GM12891 (cell line): ENCODE data around the gene CWF19L1.
"Not testable (repeated sequence)": the region's sequence is repeated elsewhere in the genome, so short reads cannot be mapped to it uniquely, and the experiment has no call there.

Experiments
- DNase-seq: peaks from one replicate; pipeline ENCODE4 v3.0.0; 2011; ENCODE audit warnings: low spot score; ENCODE audit not compliant: insufficient read length
- FAIRE-seq: peaks from 2 replicates; lab custom pipeline; 2011; peaks lifted over from hg19 to GRCh38; lab: Jason Lieb, UNC
- PAX5 ChIP-seq: IDR thresholded peaks from 2 replicates; pipeline ENCODE4 v1.6.1; 2011; ENCODE audit warnings: low read length, moderate library complexity, mild to moderate bottlenecking; ENCODE audit not compliant: insufficient read depth, severe bottlenecking
- POLR2A ChIP-seq: IDR thresholded peaks from 2 replicates; pipeline ENCODE4 v1.6.1; 2011; ENCODE audit warnings: low read depth, low read length, control low read depth
- POLR2AphosphoS5 ChIP-seq: IDR thresholded peaks from 2 replicates; pipeline ENCODE4 v1.6.1; 2011; ENCODE audit warnings: low read depth, low read length, control low read depth
- POU2F2 ChIP-seq: IDR thresholded peaks from 2 replicates; pipeline ENCODE4 v1.6.1; 2011; ENCODE audit warnings: low read depth, mild to moderate bottlenecking, control low read depth, low read length, moderate library complexity
- SPI1 ChIP-seq: IDR thresholded peaks from 2 replicates; pipeline ENCODE4 v1.6.1; 2011; ENCODE audit warnings: low read depth, low read length, control low read depth
- TAF1 ChIP-seq: IDR thresholded peaks from 2 replicates; pipeline ENCODE4 v1.6.1; 2011; ENCODE audit warnings: low read depth, low read length, control low read depth

Gene CWF19L1

GRCh38 chr10:100291356-100291755 lies 23.9 kb upstream of the CWF19L1 start:
- no peak for FAIRE-seq
- TF ChIP-seq TAF1 (no peak), SPI1 (no peak), POU2F2 (no peak), PAX5 (no peak), POLR2AphosphoS5 (no peak), POLR2A (no peak)
- DNase-seq, result no peak

DNA sequence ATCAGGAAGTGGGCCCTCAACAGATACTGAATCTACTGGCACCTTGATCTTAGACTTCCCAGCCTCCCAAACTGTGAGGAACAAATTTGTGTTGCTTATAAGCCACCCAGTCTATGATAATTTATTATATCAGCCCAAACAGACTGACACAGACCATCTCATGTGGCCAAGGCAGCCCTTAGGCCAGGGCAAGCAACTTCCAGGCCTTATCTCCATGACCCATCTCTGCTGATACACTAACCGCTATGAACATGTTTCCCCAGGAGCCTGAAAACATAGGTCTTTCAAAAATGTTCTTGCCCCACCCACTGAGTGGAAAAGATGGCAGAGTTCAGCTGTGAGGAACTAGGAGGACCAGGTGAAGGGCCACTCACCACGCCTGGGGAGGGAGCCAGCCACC lies 22.2 kb upstream of the CWF19L1 start:
- DNase-seq (no peak), FAIRE-seq (no peak)
- TF ChIP-seq SPI1 (0 out of 2 replicates have a peak, but pooled peaks have one; percentile 12), PAX5 (no peak), POU2F2 (no peak), POLR2AphosphoS5 (no peak), TAF1 (no peak), POLR2A (no peak)

- TF ChIP-seq POU2F2 (no peak), SPI1 (no peak), PAX5 (no peak), POLR2AphosphoS5 (no peak), TAF1 (no peak), POLR2A (no peak)
- DNase-seq, result no peak
- no peak for FAIRE-seq
These were observed 20.8 kb upstream of the CWF19L1 start for GRCh38 chr10:100288196-100288595.

DNA sequence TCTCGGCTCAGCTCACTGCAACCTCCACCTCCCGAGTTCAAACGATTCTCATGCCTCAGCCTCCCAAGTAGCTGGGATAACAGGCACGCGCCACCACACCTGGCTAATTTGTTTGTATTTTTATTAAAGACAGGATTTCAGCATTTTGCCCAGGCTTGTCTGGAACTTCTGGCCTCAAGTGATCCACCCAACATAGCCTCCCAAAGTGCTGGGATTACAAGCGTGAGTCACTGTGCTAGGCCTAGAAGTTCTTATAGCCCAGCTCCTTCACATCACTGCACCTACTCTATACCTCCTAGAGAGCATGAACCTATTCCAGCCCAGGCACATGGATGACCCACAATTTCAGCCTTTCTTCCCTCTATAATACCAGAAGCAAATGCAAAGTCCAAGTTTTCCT lies 20.3 kb upstream of the CWF19L1 start:
- no peak for TF ChIP-seq SPI1
- no peak for TF ChIP-seq POU2F2
- no peak for TF ChIP-seq TAF1
- no peak for TF ChIP-seq PAX5
- TF ChIP-seq POLR2A, result no peak
- no peak for TF ChIP-seq POLR2AphosphoS5
- FAIRE-seq, result no peak
- DNase-seq, result no peak

GRCh38 chr10:100286051-100287033 lies 18.9 kb upstream of the CWF19L1 start, which contains the start of gene BLOC1S2:
Gene BLOC1S2 (minus strand): TSS chr10:100286680. CDS start chr10:100286659, 21 bp downstream.
- DNase-seq (peak; percentile 92), FAIRE-seq (peak; percentile 96)
- TF ChIP-seq POLR2AphosphoS5 (peak; percentile 84), TAF1 (peak; percentile 82), POU2F2 (peak; percentile 67; the same call in 1 of the 2 replicates), PAX5 (no peak), POLR2A (peak; percentile 88), SPI1 (0 out of 2 replicates have a peak, but pooled peaks have one; percentile 9)

DNA sequence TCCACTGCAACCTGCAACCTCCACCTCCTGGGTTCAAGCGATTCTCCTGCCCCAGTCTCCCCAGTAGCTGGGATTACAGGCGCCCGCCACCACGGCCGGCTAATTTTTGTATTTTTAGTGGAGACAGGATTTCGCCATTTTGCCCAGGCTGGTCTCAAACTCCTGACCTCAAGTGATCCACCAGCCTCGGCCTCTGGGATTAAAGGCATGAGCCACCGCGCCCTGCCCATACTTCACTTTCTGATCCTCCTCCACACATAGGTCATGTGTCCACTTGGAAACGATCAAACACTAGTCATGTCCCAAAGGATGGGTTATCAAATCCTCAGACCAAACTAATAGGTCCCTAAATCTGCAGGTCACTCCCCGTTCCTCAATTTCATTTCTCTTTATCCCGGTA lies 17.9 kb upstream of the CWF19L1 start:
- not testable (repeated sequence) for FAIRE-seq, DNase-seq

GRCh38 chr10:100282907-100283306 lies 15.5 kb upstream of the CWF19L1 start:
- no peak for FAIRE-seq
- TF ChIP-seq TAF1 (no peak), SPI1 (no peak), POLR2A (no peak), POLR2AphosphoS5 (no peak), POU2F2 (no peak), PAX5 (no peak)
- DNase-seq, result no peak

DNA sequence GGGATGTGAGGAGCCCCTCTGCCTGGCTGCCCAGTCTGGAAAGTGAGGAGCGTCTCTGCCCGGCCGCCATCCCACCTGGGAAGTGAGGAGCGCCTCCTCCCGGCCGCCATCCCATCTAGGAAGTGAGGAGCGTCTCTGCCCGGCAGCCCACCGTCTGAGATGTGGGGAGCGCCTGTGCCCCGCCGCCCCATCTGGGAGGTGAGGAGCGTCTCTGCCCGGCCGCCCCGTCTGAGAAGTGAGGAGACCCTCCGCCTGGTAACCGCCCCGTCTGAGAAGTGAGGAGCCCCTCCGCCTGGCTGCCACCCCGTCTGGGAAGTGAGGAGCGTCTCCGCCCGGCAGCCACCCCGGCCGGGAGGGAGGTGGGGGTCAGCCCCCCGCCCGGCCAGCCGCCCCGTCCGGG lies 9.5 kb upstream of the CWF19L1 start:
- FAIRE-seq, DNase-seq: not testable (repeated sequence)

GRCh38 chr10:100265821-100266485 lies 1.5 kb downstream of the CWF19L1 start:
- FAIRE-seq, result no peak
- no peak for TF ChIP-seq POU2F2
- TF ChIP-seq POLR2A, result no peak
- TF ChIP-seq PAX5, result no peak
- TF ChIP-seq POLR2AphosphoS5, result no peak
- TF ChIP-seq TAF1, result no peak
- no peak for TF ChIP-seq SPI1
- no peak for DNase-seq
